MCF 10A (cell line): ENCODE measurements around the gene DDX25. TPM values are rescaled to one million over a fixed set of nuclear protein-coding genes. Genes with fewer than 3 reads are reported as not detected.

Source experiments
- BruUV-seq: library from RNA; stranded (reverse); fragments of 400-500 nt; replicated peaks from 2 replicates; lab custom pipeline; 2021; lab: Mats Ljungman, UMichigan
- CTCF ChIA-PET: fragments of 300-600 bp; sonication (Branson Sonifier 250); formaldehyde crosslinking; extraction: SDS; loops from one replicate; lab custom pipeline; 2021; ENCODE audit warnings: antibody characterized with exemption, inconsistent platforms; lab: Yijun Ruan, JAX
- POLR2A ChIA-PET: fragments of 300-600, 350-650 bp; sonication (Branson Sonifier 250); formaldehyde crosslinking; extraction: SDS; loops from one replicate; lab custom pipeline; 2020; ENCODE audit warnings: antibody characterized with exemption, inconsistent platforms; lab: Yijun Ruan, JAX
- DNase-seq: peaks from one replicate; pipeline ENCODE4 v3.0.0-alpha.2; 2018; ENCODE audit not compliant: unreplicated experiment
- H3K27ac Mint-ChIP-seq: one replicate; pipeline ENCODE4 v1.8.0; 2022; ENCODE audit warnings: mild to moderate bottlenecking, low read depth, mixed read lengths; ENCODE audit not compliant: unreplicated experiment
- H3K27me3 Mint-ChIP-seq: one replicate; pipeline ENCODE4 v1.8.0; 2022; ENCODE audit warnings: mixed read lengths; ENCODE audit not compliant: insufficient read depth, unreplicated experiment
- H3K36me3 Mint-ChIP-seq: one replicate; pipeline ENCODE4 v1.8.0; 2022; ENCODE audit warnings: mild to moderate bottlenecking, moderate library complexity, mixed read lengths; ENCODE audit not compliant: insufficient read depth, unreplicated experiment
- H3K4me1 Mint-ChIP-seq: one replicate; pipeline ENCODE4 v1.8.0; 2022; ENCODE audit warnings: mixed read lengths; ENCODE audit not compliant: insufficient read depth, unreplicated experiment
- H3K4me3 Mint-ChIP-seq: one replicate; pipeline ENCODE4 v1.8.0; 2022; ENCODE audit warnings: mild to moderate bottlenecking, moderate library complexity, mixed read lengths; ENCODE audit not compliant: unreplicated experiment
- H3K9me3 Mint-ChIP-seq: one replicate; pipeline ENCODE4 v1.8.0; 2022; ENCODE audit warnings: mixed read lengths; ENCODE audit not compliant: unreplicated experiment
- intact Hi-C: fragments of 100-400 bp; cut with micrococcal nuclease; formaldehyde crosslinking; loops from 2 replicates; pipeline ENCODE4 v1.14.1; 2022
- total RNA-seq: library from RNA; stranded (reverse); gene quantifications from 2 replicates; pipeline ENCODE4 v1.2.3, GENCODE V29; 2022
- TF ChIP-seq, protein P1 (sequence below): fragments of 200-600 bp; IDR thresholded peaks from one replicate; pipeline ENCODE4 v1.8.0; 2022; ENCODE audit warnings: antibody characterized with exemption, mild to moderate bottlenecking; ENCODE audit not compliant: unreplicated experiment

The DDX25 gene
- total RNA-seq, 1 experiment from 2014 or later: not detected

GRCh38 chr11:125971618-125972017 lies 67.3 kb downstream of the DDX25 start:
- DNase-seq: no peak
- Mint-ChIP-seq H3K4me1 (peaks cover 8% of the 10 kb centered on the region), H3K36me3 (no peaks in the 10 kb centered on the region), H3K4me3 (no peak overlapping the region), H3K9me3 (no peaks in the 10 kb centered on the region), H3K27ac (no peak overlapping the region), H3K27me3 (no peaks in the 10 kb centered on the region)
- POLR2A ChIA-PET: interaction anchor here (1.3 to 2.1 kb wide), 2 partner anchors 12 to 18 kb away, joined by 3 to 5 read pairs; no protein-coding TSS in a partner anchor
- BruUV-seq: no TSS peak
- intact Hi-C loops: no loop called here
- CTCF ChIA-PET: interaction anchor here (1.4 kb wide), 1 partner anchor 29 kb away, joined by 4 read pairs; no protein-coding TSS in a partner anchor
- TF ChIP-seq, protein P1, sequence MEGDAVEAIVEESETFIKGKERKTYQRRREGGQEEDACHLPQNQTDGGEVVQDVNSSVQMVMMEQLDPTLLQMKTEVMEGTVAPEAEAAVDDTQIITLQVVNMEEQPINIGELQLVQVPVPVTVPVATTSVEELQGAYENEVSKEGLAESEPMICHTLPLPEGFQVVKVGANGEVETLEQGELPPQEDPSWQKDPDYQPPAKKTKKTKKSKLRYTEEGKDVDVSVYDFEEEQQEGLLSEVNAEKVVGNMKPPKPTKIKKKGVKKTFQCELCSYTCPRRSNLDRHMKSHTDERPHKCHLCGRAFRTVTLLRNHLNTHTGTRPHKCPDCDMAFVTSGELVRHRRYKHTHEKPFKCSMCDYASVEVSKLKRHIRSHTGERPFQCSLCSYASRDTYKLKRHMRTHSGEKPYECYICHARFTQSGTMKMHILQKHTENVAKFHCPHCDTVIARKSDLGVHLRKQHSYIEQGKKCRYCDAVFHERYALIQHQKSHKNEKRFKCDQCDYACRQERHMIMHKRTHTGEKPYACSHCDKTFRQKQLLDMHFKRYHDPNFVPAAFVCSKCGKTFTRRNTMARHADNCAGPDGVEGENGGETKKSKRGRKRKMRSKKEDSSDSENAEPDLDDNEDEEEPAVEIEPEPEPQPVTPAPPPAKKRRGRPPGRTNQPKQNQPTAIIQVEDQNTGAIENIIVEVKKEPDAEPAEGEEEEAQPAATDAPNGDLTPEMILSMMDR: no peak

DNA sequence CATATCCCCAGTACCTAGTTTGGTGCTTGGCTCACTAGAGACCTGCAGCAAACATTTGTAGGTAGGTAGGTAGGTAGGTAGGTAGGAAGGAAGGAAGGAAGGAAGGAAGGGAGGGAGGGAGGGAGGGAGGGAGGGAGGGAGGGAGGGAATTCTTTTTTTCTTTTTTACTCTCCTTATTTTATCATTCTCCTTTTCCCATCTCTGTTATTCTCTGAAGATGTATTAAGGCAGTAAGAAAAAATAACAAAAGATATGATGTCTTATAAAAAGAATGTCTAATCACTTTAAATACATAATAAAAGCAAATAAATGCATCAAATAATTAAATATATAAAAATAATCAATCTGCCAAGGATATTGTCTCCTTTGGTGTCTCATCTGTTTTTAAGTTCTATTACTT lies 70.0 kb downstream of the DDX25 start:
- BruUV-seq: no TSS peak
- intact Hi-C loops: no loop called here
- Mint-ChIP-seq H3K4me1 (no peaks in the 10 kb centered on the region), H3K27me3 (no peaks in the 10 kb centered on the region), H3K4me3 (no peak overlapping the region), H3K27ac (no peak overlapping the region), H3K9me3 (no peaks in the 10 kb centered on the region), H3K36me3 (no peaks in the 10 kb centered on the region)
- CTCF ChIA-PET: no interaction called here
- TF ChIP-seq, protein P1: no peak
- no peak for DNase-seq
- POLR2A ChIA-PET: no interaction called here

DNA sequence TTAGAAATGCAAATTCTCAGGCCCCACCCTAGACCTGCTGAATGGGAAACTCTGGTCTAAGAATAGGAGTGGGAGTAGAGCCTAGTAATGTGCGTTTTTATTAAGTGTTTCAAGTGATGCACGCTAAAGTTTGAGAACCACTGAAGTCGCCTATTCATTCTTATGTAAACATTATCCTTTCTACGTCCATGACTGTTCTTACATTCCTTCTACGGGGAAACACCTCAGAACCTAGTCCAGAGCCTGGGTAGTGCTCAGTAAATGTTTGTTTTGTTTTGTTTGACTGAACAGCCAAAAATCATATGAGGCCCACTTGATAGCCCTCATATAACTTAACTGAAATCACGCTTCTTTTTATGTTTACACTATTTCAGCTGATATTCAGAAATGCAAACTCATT lies 71.3 kb downstream of the DDX25 start:
- CTCF ChIA-PET: interaction anchor here (0.6 to 1.6 kb wide), 3 partner anchors 9 to 120 kb away, joined by 3 read pairs; no protein-coding TSS in a partner anchor
- Mint-ChIP-seq H3K9me3 (no peaks in the 10 kb centered on the region), H3K36me3 (no peaks in the 10 kb centered on the region), H3K4me1 (no peaks in the 10 kb centered on the region), H3K27me3 (no peaks in the 10 kb centered on the region), H3K27ac (no peak overlapping the region), H3K4me3 (no peak overlapping the region)
- intact Hi-C loops: no loop called here
- TF ChIP-seq, protein P1: no peak
- POLR2A ChIA-PET: interaction anchor here (0.9 to 2.5 kb wide), 6 partner anchors 10 to 64 kb away, joined by 3 to 8 read pairs (median 5); no protein-coding TSS in a partner anchor
- no TSS peak for BruUV-seq
- DNase-seq: no peak

- Mint-ChIP-seq H3K36me3 (no peaks in the 10 kb centered on the region), H3K4me3 (no peak overlapping the region), H3K9me3 (no peaks in the 10 kb centered on the region), H3K4me1 (no peaks in the 10 kb centered on the region), H3K27me3 (no peaks in the 10 kb centered on the region), H3K27ac (no peak overlapping the region)
- intact Hi-C loops: no loop called here
- TF ChIP-seq, protein P1: no peak
- ChIA-PET CTCF (interaction anchor here (0.6 to 1.6 kb wide), 6 partner anchors 9 to 217 kb away, joined by 3 read pairs; no protein-coding TSS in a partner anchor), POLR2A (interaction anchor here (0.9 to 2.5 kb wide), 8 partner anchors 8 to 63 kb away, joined by 3 to 14 read pairs (median 5); no protein-coding TSS in a partner anchor)
- peak; percentile 20 for DNase-seq
- no TSS peak for BruUV-seq
These were observed 71.8 kb downstream of the DDX25 start for GRCh38 chr11:125976156-125976555.
